ENCODE measurements around the gene BCAR3.

The BCAR3 gene

DNA sequence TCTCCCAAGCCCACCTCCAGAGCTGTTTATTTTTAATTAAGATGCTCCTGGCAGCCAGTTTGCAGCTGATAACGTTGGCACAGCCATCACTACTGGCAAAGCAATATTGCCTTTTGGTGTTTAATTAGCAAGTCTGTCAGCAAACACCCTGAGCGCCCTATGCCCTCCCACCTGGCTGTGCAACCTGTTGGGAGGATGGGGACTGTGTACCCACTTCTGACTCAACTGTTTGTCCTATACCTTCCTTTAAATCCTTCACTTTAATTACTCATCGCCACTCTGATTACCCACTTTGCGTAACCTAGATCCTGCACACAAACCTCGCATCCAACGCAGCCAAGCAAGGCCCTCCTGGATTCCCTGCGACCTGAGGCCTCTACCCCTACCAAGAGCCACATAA, 67.1 kb downstream of the BCAR3 start:
- DNase-seq: no peak

DNA sequence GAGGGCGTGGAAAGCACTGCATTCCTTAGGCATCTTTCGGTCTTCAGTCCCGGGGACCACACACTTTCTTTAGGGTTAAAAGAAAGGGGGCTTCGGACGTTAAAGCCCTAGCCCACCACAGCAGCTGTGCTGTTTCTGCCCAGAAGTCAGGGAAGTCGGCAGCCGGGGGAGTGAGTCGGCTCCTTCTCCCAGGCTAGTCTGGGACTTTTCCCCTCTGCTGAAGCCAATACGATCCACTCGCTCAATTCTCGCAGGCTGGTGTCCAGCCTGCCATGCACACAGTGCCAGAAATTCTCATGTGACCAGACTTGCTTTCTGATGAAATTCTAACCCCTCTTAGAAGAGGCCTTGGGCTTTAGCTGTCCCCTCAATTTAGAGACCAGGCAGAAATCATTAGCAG, 67.7 kb downstream of the BCAR3 start:
- DNase-seq: no peak

GRCh38 chr1:93612510-93612909, 69.1 kb downstream of the BCAR3 start:
- no peak for DNase-seq

- no peak for DNase-seq
Observed at GRCh38 chr1:93611668-93612067, 70.0 kb downstream of the BCAR3 start.

DNA sequence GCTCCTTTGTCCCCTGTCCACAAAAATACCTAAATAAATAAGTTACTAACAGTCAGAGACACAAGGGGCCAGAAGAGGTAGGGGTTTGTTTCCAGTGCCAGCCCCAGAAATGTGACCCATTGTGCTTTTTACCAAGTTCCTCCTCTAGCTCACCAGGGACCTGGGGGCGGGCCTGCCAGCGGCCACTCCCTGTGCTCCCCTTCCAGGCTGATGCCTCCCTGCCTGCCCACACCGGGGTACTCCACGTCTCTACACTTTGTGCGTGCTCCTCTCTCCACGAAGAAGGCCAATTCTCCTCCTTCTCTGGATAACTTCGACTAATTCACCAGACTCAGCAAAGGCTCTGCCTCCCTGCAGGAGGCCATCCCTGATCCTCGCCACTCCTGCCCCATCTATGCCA, 72.1 kb downstream of the BCAR3 start:
- DNase-seq: no peak

- no peak for DNase-seq
Observed at GRCh38 chr1:93608187-93609109, 73.2 kb downstream of the BCAR3 start.

- DNase-seq: peak in 1 of 2 experiments; percentile 46
Observed at GRCh38 chr1:93607814-93608186, 73.8 kb downstream of the BCAR3 start.

GRCh38 chr1:93605812-93606512, 75.7 kb downstream of the BCAR3 start:
- no peak for DNase-seq

GRCh38 chr1:93605026-93605568, 76.5 kb downstream of the BCAR3 start:
- DNase-seq: no peak

GRCh38 chr1:93604411-93604810, 77.2 kb downstream of the BCAR3 start:
- DNase-seq: no peak

GRCh38 chr1:93603601-93604000, 78.0 kb downstream of the BCAR3 start:
- no peak for DNase-seq

DNA sequence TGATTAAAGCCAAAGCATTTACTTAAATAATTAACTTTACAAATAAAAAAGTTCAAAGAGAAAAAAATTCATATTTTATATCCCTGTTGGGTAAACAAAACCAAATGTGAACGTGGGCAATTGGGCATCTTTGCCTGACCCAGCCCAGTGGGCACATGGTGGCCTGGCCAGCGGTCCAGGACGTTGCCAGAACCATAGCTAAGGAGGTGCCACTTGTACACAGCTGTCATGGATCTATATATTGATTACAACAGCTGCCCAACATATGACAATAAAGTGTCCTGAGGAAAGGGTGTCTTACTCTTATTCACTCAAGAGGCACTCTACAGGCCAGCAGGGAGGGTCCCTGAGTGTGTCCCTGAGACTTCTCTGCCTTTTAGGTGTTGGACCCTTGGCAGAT, 78.5 kb downstream of the BCAR3 start:
- no peak for DNase-seq

DNA sequence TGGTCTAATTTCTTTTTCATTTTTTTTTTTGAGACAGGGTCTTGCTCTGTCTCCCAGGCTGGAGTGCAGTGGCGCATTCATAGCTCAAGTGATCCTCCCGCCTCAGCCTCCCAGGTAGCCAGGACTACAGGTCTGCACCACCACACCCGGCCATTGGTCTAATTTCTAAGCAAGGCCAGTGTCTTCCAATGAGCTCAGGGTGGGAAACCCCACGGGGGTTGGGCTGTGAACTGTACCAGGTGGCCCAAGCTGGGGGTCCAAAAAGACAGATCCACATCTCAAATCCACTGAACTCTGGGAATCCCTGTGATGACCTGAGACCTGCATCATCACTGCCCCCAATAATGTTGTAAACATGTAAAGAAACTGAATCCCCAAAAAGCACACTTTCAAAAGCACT, 79.5 kb downstream of the BCAR3 start:
- DNase-seq: no peak

DNA sequence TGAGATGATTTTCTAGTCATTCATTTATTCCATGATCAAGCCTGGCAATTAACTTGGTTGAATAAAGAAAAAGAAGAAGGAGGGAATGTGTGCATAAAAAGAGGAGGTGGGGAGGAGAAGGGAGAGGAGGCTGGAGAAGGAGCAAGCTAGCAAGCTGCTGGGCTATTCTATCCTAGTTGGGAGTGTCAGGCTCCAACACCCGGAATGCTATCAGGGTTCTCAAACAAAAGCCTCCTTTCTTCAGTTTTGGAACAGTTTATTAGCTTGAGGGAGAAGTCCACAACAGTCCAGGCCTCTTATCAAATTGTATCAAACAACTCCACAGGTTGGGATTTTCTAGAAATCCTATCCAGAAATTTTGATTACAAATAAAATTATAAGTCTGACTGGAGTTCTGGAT, 80.0 kb downstream of the BCAR3 start:
- DNase-seq: no peak

- DNase-seq: no peak
Observed at GRCh38 chr1:93600663-93601062, 81.0 kb downstream of the BCAR3 start.

GRCh38 chr1:93599479-93599878, 82.2 kb downstream of the BCAR3 start:
- no peak for DNase-seq

DNA sequence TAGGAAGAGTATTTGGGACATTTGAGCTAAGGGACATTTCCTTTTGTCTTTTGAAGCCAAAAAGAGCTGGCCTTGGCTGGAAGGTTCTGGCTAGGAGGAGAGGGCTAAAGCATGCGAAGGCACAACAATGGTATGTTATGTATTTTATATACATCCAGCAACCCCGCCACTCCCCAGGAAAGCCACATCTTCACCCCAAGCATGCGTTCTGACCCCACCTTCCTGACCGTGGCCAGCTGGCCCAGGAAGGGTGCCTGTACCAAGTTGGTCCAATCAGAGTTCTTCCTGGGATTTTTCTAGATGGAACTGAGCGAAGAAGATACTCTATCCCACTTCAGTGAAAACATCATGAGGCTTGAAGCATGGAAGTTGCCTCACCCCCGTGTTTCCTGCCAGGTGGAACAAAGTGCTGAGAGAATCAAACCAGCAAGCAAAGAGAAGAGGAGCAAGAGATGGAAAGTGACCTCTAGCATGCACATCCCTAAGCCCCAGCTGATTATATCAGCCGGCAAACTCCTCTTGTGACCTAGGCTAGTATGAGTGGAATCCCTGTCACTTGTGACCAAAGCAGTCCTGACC, 82.7 kb downstream of the BCAR3 start:
- no peak for DNase-seq

- no peak for DNase-seq
Observed at GRCh38 chr1:93598396-93598795, 83.2 kb downstream of the BCAR3 start.

DNA sequence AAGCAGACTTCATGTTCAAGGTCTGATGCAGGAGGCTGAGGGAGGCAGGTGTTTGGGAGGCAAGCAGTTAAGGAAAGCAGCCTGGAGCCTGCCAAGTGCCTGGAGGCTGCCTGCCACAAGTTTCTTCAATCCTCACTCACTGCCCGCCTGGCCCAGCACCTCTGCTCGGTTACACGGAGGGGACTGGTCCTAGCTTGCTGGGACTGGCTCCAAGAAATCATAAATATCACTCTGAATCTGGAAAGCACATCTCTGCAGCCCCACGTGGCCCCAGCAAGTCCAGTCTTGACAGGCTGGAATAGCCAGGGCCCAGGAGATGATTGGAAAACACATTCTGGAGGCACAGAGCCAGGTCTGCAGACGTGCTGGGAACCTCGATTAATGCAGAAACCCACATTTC, 83.9 kb downstream of the BCAR3 start:
- no peak for DNase-seq

DNA sequence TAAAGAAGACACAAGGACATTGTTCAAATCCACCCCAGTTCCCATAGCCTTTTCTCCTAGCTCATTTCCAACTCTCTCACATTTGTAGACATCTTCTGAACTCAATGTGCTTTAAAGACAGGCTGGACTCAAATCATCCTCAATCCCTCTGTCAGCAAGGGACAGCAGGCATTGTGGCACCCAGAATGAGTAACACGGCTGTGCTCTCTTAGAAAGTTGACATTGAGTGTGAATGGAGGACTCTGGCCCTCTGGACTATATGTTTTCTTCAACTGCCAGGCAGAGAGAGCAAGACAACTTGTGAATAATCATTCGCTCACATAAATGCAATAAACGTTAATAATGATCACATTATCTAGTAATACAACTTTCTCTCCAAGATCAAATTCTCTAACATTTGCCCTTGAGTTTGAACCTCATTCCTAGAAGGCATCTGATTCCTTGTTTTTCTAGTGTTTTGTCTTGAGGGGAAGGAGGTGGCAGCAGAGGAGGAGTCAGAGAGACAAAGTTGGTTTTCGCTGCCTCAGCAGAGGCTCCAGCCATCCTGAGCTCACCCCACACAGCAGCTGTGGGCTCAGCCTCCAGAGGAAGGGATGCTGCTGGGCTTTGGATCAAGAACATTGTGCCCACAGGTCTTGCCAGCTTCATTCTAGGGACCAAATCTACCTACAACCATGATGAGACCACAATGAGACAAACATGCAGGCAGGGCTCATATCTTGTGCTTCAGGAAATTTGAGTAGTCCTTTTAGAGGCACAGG, 85.1 kb downstream of the BCAR3 start:
- no peak for DNase-seq

DNA sequence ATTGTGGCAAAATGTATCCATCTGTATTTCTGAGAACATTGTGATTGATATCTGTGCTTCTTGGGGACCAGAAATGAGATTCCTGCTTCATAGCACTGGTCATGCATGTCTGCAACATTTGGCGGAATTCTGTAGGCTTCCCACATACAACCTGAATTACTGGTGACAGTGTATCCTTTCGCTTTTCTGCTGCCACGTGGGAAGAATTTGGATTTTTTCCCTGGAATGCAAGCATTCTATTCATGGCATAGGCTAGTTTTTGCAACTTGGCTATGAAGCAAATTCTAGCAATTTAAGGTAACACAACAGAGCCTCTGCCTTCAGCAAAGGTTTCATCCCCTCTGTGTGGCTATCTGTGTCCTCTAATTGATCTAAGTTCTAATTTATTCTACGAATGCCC, 85.9 kb downstream of the BCAR3 start:
- DNase-seq: no peak

GRCh38 chr1:93595266-93595665, 86.4 kb downstream of the BCAR3 start:
- no peak for DNase-seq

DNA sequence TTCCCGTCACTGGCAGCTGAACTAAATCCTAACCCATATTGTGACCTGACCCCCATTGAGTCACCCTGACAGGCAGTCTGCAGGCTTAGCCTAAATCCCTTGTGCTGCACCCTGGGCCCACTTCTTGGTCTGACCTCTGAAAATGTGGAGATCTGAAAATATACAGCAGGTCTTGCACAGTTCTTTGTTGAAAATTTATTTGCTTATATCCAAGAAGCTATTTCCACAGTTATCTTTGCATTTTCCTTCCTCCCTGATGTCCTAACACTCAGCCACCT, 87.1 kb downstream of the BCAR3 start:
- no peak for DNase-seq
